Heart left ventricle (tissue), 13 donors: Measurements from ENCODE around the gene IFIT3.

Experiments used
- POLR2A ChIP-seq, 2 donors: fragments of 450-650 bp; IDR thresholded peaks; one replicate each; pipeline ENCODE4 v1.6.1; 2017; ENCODE audit warnings: antibody characterized with exemption in 2 of 2, mild to moderate bottlenecking in 2 of 2, moderate library complexity in 2 of 2
- TF ChIP-seq, protein P1 (sequence below), 12 donors: fragments of 200-600 bp; sonication (generic) in 4 of 12; IDR thresholded peaks; one replicate each; pipeline versions ENCODE4 v1.5.0 to v1.8.0; 2018 to 2022; ENCODE audit warnings: antibody characterized with exemption in 12 of 12, mild to moderate bottlenecking in 5 of 12
- donor health status: ischemic (EF 13 %, LVEDD 7.1; RV severe dilation, severe dysfunction).
- donor health status: DM: no; HTN: yes; CAD: no.
- donor health status: DM: no; HTN: no; CAD: no.
- donor health status: ischemic (EF 25% LVEDD 6.9; RV normal size, moderate dysfunction).
- donor health status: ischemic (EF 25% LVEDD 5.7; RV mildly dilated, moderate dysfunction).
- donor health status: ischemic (EF 35%, LVEDD 5.7; RV mildly dilated, moderate dysfunction).
- donor health status: nonischemic (EF 11% LVEDD 7.7; RV severe dilation, severe dysfunction).
- donor health status: DM: yes; HTN: yes; CAD: no.
- donor health status: PGD.
- donor health status: ischemic (EF 29% LVEDD 5.4; RV normal size, mild dysfunction).
- donor health status: nonischemic (EF 23%, LVEDD 6.1; RV moderate dilation, normal function).

DNA sequence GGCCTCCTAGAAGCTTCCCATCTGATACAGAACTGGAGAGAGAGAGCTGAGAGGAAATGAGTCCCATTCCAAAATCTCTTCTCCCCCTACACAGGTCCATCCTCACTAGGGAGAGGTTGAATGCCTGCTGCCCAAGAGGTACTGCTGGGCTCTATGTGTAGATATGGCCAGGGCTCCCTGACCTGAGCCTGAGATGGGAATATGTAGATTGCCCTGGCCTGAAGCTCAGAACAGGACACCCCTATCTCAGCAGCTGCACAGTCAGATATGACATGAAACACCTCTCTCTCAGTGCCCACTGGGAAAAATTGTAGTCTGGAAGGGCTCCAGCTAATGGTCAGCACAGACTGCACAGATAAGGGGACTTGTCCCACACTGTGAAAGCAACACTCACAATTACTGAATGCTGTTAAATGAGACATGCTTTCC is 46.9 kb downstream of the IFIT3 start:
- TF ChIP-seq, protein P1, sequence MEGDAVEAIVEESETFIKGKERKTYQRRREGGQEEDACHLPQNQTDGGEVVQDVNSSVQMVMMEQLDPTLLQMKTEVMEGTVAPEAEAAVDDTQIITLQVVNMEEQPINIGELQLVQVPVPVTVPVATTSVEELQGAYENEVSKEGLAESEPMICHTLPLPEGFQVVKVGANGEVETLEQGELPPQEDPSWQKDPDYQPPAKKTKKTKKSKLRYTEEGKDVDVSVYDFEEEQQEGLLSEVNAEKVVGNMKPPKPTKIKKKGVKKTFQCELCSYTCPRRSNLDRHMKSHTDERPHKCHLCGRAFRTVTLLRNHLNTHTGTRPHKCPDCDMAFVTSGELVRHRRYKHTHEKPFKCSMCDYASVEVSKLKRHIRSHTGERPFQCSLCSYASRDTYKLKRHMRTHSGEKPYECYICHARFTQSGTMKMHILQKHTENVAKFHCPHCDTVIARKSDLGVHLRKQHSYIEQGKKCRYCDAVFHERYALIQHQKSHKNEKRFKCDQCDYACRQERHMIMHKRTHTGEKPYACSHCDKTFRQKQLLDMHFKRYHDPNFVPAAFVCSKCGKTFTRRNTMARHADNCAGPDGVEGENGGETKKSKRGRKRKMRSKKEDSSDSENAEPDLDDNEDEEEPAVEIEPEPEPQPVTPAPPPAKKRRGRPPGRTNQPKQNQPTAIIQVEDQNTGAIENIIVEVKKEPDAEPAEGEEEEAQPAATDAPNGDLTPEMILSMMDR (IDR thresholded peaks at IDR 0.05), result no peak
- TF ChIP-seq POLR2A (IDR thresholded peaks at IDR 0.05), result no peak
